Neuronal stem cell (in vitro differentiated cells): ENCODE results near the gene CABLES2.
A peak's percentile ranks its signal among the peaks of the same experiment; 100 is the strongest.
"Not testable (repeated sequence)": the region's sequence is repeated elsewhere in the genome, so short reads cannot be mapped to it uniquely, and the experiment has no call there.

Source experiments
- DNase-seq: peaks from one replicate; pipeline ENCODE4 v3.0.0-alpha.2; 2013; ENCODE audit warnings: low spot score
- H2AFZ ChIP-seq: one replicate; pipeline ENCODE4 v1.6.1; 2013; ENCODE audit warnings: mild to moderate bottlenecking, low read length, inconsistent platforms
- H2AK5ac ChIP-seq: 2 replicates; pipeline ENCODE4 v1.6.1; 2013; ENCODE audit warnings: low read depth, mild to moderate bottlenecking, inconsistent platforms, low read length, moderate library complexity, mixed read lengths
- H2BK120ac ChIP-seq: 2 replicates; pipeline ENCODE4 v1.6.1; 2013; ENCODE audit warnings: low read depth, mild to moderate bottlenecking, inconsistent platforms, low read length, moderate library complexity, mixed read lengths
- H2BK12ac ChIP-seq: one replicate; pipeline ENCODE4 v1.6.1; 2013; ENCODE audit warnings: low read length, inconsistent platforms
- H2BK15ac ChIP-seq: 2 replicates; pipeline ENCODE4 v1.6.1; 2013; ENCODE audit warnings: mild to moderate bottlenecking, low read length, inconsistent platforms, mixed read lengths
- H2BK5ac ChIP-seq: one replicate; pipeline ENCODE4 v1.6.1; 2013; ENCODE audit warnings: inconsistent platforms, mild to moderate bottlenecking, low read length, moderate library complexity
- H3K14ac ChIP-seq: one replicate; pipeline ENCODE4 v1.6.1; 2013; ENCODE audit warnings: low read length, inconsistent platforms
- H3K18ac ChIP-seq: 2 replicates; pipeline ENCODE4 v1.6.1; 2013; ENCODE audit warnings: low read length, inconsistent platforms
- H3K23ac ChIP-seq: 2 replicates; pipeline ENCODE4 v1.6.1; 2013; ENCODE audit warnings: low read depth, mild to moderate bottlenecking, mixed read lengths, low read length, inconsistent platforms; ENCODE audit not compliant: poor library complexity
- H3K27ac ChIP-seq: replicated peaks from 3 replicates; pipeline ENCODE4 v1.5.1; 2013; ENCODE audit warnings: low read length, inconsistent platforms
- H3K27me3 ChIP-seq, 3 experiments: 2 replicates each; pipeline ENCODE4 v1.6.1; 2013; ENCODE audit warnings: low read length in 3 of 3, mild to moderate bottlenecking in 2 of 3, inconsistent platforms in 1 of 3, low read depth in 1 of 3, mixed read lengths in 1 of 3, moderate library complexity in 1 of 3; ENCODE audit not compliant: control insufficient read depth in 3 of 3, insufficient read depth in 3 of 3
- H3K36me3 ChIP-seq, 2 donors: replicated peaks in 1 of 2; 2 replicates each; pipeline ENCODE4 v1.6.1; 2013; ENCODE audit warnings: low read length in 2 of 2; ENCODE audit not compliant: control insufficient read depth in 2 of 2, insufficient read depth in 2 of 2
- H3K4ac ChIP-seq: 2 replicates; pipeline ENCODE4 v1.6.1; 2013; ENCODE audit warnings: inconsistent platforms, mild to moderate bottlenecking, low read length, moderate library complexity
- H3K4me1 ChIP-seq, 2 donors: 1 replicate in 1 of 2; 2 replicates in 1 of 2; pipeline ENCODE4 v1.6.1; 2013; ENCODE audit warnings: low read length in 2 of 2, low read depth in 1 of 2; ENCODE audit not compliant: control insufficient read depth in 2 of 2, insufficient read depth in 1 of 2
- H3K4me2 ChIP-seq: one replicate; pipeline ENCODE4 v1.6.1; 2013; ENCODE audit warnings: mild to moderate bottlenecking, low read length, inconsistent platforms; ENCODE audit not compliant: insufficient read depth, poor library complexity, severe bottlenecking
- H3K4me3 ChIP-seq, 2 donors: 2 replicates each; pipeline ENCODE4 v1.5.1; 2013; ENCODE audit warnings: low read length in 2 of 2, mild to moderate bottlenecking in 2 of 2, inconsistent platforms in 1 of 2, moderate library complexity in 1 of 2
- H3K79me1 ChIP-seq: one replicate; pipeline ENCODE4 v1.6.1; 2013; ENCODE audit warnings: low read depth, mild to moderate bottlenecking, inconsistent platforms, low read length, moderate library complexity
- H3K9ac ChIP-seq: one replicate; pipeline ENCODE4 v1.6.1; 2013; ENCODE audit warnings: mild to moderate bottlenecking, low read depth, low read length, inconsistent platforms; ENCODE audit not compliant: poor library complexity
- H3K9me3 ChIP-seq, 2 donors: replicated peaks in 1 of 2; 2 replicates each; pipeline versions ENCODE3 to v1.6.1; 2013; ENCODE audit warnings: low read length in 2 of 2, mild to moderate bottlenecking in 2 of 2, inconsistent platforms in 1 of 2, low read depth in 1 of 2, mixed read lengths in 1 of 2, moderate library complexity in 1 of 2; ENCODE audit not compliant: control insufficient read depth in 2 of 2, insufficient read depth in 1 of 2
- H4K8ac ChIP-seq: one replicate; pipeline ENCODE4 v1.6.1; 2013; ENCODE audit warnings: low read depth, mild to moderate bottlenecking, inconsistent platforms, low read length, moderate library complexity
- H4K91ac ChIP-seq: one replicate; pipeline ENCODE4 v1.6.1; 2013; ENCODE audit warnings: low read length, low read depth, mild to moderate bottlenecking, inconsistent platforms; ENCODE audit not compliant: poor library complexity
- WGBS, 2 donors: extraction: QIAGEN DNeasy Blood & Tissue Kit; methylation state at CpG; one replicate each; pipeline ENCODE4 v1.1.7; 2013; ENCODE audit warnings: missing lambda C conversion rate in 2 of 2, mixed read lengths in 1 of 2; ENCODE audit not compliant: insufficient read length in 2 of 2, insufficient replicate concordance in 1 of 2; ENCODE audit errors: extremely low coverage in 2 of 2; 5-methylcytosine and 5-hydroxymethylcytosine counted together

CABLES2 gene

DNA sequence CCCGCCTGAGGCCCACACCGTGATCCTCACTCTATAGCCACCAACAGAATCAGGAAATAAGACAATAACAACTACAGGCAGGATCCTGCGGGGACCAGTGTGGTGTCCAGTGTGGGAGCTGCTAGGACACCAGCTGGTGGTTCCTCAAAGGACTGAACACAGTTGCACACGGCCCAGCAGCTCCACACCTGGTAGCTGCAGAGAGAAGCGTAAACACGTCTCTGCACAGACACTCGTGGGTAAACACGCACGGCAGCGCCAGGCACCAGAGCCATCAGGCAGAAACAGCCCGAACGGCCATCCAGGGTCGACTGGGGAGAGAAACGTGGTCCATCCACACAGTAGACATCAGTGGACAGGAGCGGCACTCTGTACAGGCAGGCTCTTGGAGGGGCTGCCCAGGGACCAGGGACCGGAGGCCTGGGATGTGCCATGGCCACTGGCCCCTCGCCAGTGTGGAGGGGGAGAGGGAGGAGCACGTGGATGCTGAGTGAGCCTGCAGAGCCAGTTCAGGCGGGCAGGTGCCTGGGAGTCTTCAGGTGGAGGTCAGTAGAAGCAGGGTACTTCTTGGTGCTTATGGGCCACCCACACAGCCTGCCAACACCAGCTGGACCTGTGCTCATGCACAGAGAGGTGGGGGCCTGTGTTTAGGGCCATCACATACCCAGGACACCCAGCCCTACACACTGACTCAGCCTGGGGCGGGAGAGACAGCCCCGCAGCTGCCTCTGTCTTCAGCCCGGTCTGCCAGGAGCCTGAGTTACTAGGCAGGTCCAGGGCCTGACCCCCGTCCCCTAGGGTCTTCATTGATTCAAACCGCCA, 32.5 kb downstream of the CABLES2 start:
- peak overlapping the region; percentile 81 for H2BK12ac ChIP-seq
- H3K18ac ChIP-seq = peak overlapping the region; percentile 97
- H4K8ac ChIP-seq = peak overlapping the region; percentile 58
- H3K4me2 ChIP-seq = no peak overlapping the region
- DNase-seq = no peak
- H3K36me3 ChIP-seq = peaks cover 0 to 5% of the 10 kb centered on the region in 2 donors
- H2BK15ac ChIP-seq = peak overlapping the region; percentile 99
- peak overlapping the region; percentile 50 for H3K9ac ChIP-seq
- H4K91ac ChIP-seq = peak overlapping the region; percentile 79
- WGBS, 2 donors = no CpG with 5 or more reads among the region's 24 CpGs
- H3K4ac ChIP-seq = peak overlapping the region; percentile 91
- H3K27me3 ChIP-seq = no peaks in the 10 kb centered on the region
- peak overlapping the region; percentile 93 for H3K23ac ChIP-seq
- H2BK120ac ChIP-seq = peak overlapping the region; percentile 96
- H3K4me3 ChIP-seq = no peak overlapping the region
- no peak overlapping the region for H2AFZ ChIP-seq
- peak overlapping the region; percentile 23 for H3K27ac ChIP-seq
- H3K4me1 ChIP-seq = peaks cover 18 to 30% of the 10 kb centered on the region in 2 donors
- peak overlapping the region; percentile 100 for H2AK5ac ChIP-seq
- H2BK5ac ChIP-seq = peak overlapping the region; percentile 98
- peaks cover 3 to 9% of the 10 kb centered on the region in 2 donors for H3K9me3 ChIP-seq
- no peaks in the 10 kb centered on the region for H3K79me1 ChIP-seq
- H3K14ac ChIP-seq = peak overlapping the region; percentile 77

DNA sequence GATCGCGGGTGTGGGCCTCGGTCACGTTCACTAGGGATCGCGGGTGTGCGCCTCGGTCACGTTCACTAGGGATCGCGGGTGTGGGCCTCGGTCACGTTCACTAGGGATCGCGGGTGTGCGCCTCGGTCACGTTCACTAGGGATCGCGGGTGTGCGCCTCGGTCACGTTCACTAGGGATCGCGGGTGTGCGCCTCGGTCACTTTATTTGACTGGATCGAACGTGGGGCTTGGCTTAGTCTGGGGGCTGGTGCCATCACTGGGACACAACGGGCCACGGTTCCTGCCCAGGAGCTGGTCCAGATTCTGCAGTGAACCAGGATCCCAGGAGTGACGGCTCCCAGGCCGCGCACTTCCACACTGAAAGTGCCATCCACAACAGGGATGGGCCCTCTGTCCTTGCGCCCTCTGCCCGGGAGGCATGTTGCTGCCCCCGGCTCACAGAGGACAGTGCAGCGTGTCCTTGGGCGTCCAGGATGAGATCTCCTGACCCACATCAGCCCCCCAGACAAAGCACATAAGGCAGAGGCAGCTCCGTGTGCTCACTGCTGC, 33.4 kb downstream of the CABLES2 start:
- H3K27ac ChIP-seq, H4K8ac ChIP-seq, H3K36me3 ChIP-seq, H3K14ac ChIP-seq, H4K91ac ChIP-seq, H3K79me1 ChIP-seq, H3K9ac ChIP-seq, H3K4me2 ChIP-seq, DNase-seq, H2AFZ ChIP-seq, H3K27me3 ChIP-seq, H3K9me3 ChIP-seq, H3K4me3 ChIP-seq: not testable (repeated sequence)
- Histone ChIP-seq H2BK15ac (peak overlapping the region; percentile 99), H3K4me1 (peaks cover 24 to 35% of the 10 kb centered on the region in 2 donors), H3K18ac (peak overlapping the region; percentile 97), H3K4ac (peak overlapping the region; percentile 12), H2BK120ac (peak overlapping the region; percentile 96), H3K23ac (peak overlapping the region; percentile 37), H2BK5ac (peak overlapping the region; percentile 98), H2AK5ac (peak overlapping the region; percentile 100), H2BK12ac (peak overlapping the region; percentile 30)
- WGBS, 2 donors = no CpG with 5 or more reads among the region's 40 CpGs

DNA sequence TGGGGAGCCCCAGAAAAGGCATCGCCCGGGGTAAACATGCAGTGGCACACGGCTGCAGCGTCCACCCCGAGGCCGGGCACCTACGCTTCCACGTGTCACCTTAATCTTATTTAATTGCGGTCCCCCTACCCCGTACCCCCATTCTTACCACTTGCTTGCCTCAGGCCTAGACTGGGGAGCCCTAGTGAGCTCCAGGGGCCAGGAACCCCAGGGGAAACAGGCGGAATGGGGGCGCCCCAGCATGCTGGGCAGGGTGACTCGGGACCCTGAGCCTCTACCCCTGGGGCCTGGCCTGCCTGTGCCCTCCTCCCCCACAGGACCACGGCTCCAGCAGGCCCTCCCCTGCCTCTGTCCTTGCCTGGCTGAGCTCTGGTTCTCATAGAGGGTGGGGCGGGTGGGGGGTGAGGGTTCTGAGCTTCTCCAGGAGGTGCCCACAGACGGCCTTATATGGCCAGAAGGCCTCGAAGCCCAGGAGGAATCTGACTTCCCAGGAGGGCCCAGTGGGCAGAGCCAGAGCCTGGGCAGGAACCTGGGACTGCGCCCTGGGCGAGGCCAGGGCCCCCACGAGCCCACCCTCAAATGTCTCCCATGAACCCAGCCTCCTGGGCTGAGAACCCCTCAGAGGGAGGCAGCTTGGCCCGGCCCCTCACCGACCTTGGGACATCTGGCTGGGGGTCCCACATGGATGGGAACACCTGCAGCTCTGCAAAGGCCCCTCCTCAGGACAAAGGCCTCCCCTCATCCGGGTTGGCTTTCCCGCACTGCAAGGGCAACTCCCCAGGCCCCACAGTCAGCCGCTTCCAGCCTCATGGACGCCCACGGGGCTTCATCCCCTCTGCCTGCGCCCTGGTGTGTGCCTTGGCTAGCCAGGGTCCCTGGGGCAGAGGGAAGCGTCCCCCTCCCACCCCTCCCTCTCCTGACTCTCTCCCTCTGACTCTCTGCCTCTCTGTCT, 34.8 kb downstream of the CABLES2 start:
- WGBS, 2 donors = no CpG with 5 or more reads among the region's 29 CpGs
- H3K9ac ChIP-seq = no peak overlapping the region
- H3K27ac ChIP-seq = no peak overlapping the region
- peaks cover 3 to 9% of the 10 kb centered on the region in 2 donors for H3K9me3 ChIP-seq
- peaks cover 0 to 2% of the 10 kb centered on the region in 2 donors for H3K36me3 ChIP-seq
- no peak overlapping the region for H4K91ac ChIP-seq
- H2BK15ac ChIP-seq = peak overlapping the region; percentile 99
- H3K18ac ChIP-seq = peak overlapping the region; percentile 62
- no peaks in the 10 kb centered on the region for H3K27me3 ChIP-seq
- peak overlapping the region; percentile 12 for H2AK5ac ChIP-seq
- H2BK120ac ChIP-seq = peak overlapping the region; percentile 67
- H3K4me2 ChIP-seq = no peak overlapping the region
- H3K4ac ChIP-seq = no peak overlapping the region
- H3K23ac ChIP-seq = peak overlapping the region; percentile 73
- H3K4me3 ChIP-seq = no peak overlapping the region
- peaks cover 38 to 49% of the 10 kb centered on the region in 2 donors for H3K4me1 ChIP-seq
- no peak overlapping the region for H4K8ac ChIP-seq
- H2AFZ ChIP-seq = no peak overlapping the region
- H2BK5ac ChIP-seq = no peak overlapping the region
- peaks cover 4% of the 10 kb centered on the region for H3K79me1 ChIP-seq
- H3K14ac ChIP-seq = no peak overlapping the region
- H2BK12ac ChIP-seq = peak overlapping the region; percentile 63
- no peak for DNase-seq
